H1 (cell line): ENCODE results near the gene RCSD1. TPM values are rescaled to one million over a fixed set of nuclear protein-coding genes. Genes with fewer than 3 reads are reported as not detected.

Source experiments
- CTCF ChIA-PET: fragments of 300-600 bp; sonication (Branson Sonifier 250); formaldehyde crosslinking; loops from one replicate; lab custom pipeline; 2021; ENCODE audit not compliant: partially characterized antibody; lab: Charles Lee
- POLR2A ChIA-PET: fragments of 300-600 bp; sonication (Branson Sonifier 250); formaldehyde crosslinking; loops from one replicate; lab custom pipeline; 2021; ENCODE audit warnings: inconsistent platforms; ENCODE audit not compliant: partially characterized antibody; lab: Charles Lee
- DNase-seq, 2 experiments: peaks; one replicate each; pipeline versions ENCODE4 v3.0.0 to v3.0.0-alpha.2; 2010 to 2022; ENCODE audit warnings: low spot score in 2 of 2, low read depth in 1 of 2, mixed read lengths in 1 of 2
- FAIRE-seq: peaks from 2 replicates; lab custom pipeline; 2011; peaks lifted over from hg19 to GRCh38; lab: Jason Lieb, UNC
- H2AFZ ChIP-seq: 2 replicates; pipeline ENCODE4 v1.8.1; 2012; ENCODE audit warnings: low read length, inconsistent platforms
- H2AK5ac ChIP-seq: 2 replicates; pipeline ENCODE4 v1.6.1; 2013; ENCODE audit warnings: low read depth, low read length
- H2BK120ac ChIP-seq: replicated peaks from 2 replicates; pipeline ENCODE3; 2013; ENCODE audit warnings: low read depth, low read length, inconsistent platforms
- H2BK12ac ChIP-seq: 2 replicates; pipeline ENCODE4 v1.6.1; 2013; ENCODE audit warnings: low read depth, low read length
- H2BK15ac ChIP-seq: 2 replicates; pipeline ENCODE4 v1.6.1; 2013; ENCODE audit warnings: low read length
- H2BK20ac ChIP-seq: 2 replicates; pipeline ENCODE4 v1.6.1; 2013; ENCODE audit warnings: low read length
- H2BK5ac ChIP-seq: 2 replicates; pipeline ENCODE4 v1.6.1; 2013; ENCODE audit warnings: low read depth, low read length
- H3K14ac ChIP-seq: 2 replicates; pipeline ENCODE4 v1.6.1; 2013; ENCODE audit warnings: inconsistent platforms; ENCODE audit not compliant: insufficient read length
- H3K18ac ChIP-seq: 2 replicates; pipeline ENCODE4 v1.6.1; 2013; ENCODE audit warnings: low read length; ENCODE audit errors: extremely low read depth
- H3K23ac ChIP-seq: 2 replicates; pipeline ENCODE4 v1.6.1; 2013; ENCODE audit warnings: inconsistent platforms; ENCODE audit not compliant: insufficient read length
- H3K23me2 ChIP-seq: 2 replicates; pipeline ENCODE4 v1.6.1; 2013; ENCODE audit warnings: low read depth, low read length
- H3K27ac ChIP-seq: 2 replicates; pipeline ENCODE4 v1.6.1; 2011; ENCODE audit warnings: low read depth, low read length, inconsistent platforms
- H3K27me3 ChIP-seq, 4 experiments: replicated peaks in 1 of 4; 1 replicate in 1 of 4; 2 replicates in 3 of 4; pipeline versions ENCODE4 v1.6.1 to v1.8.1; 2011 to 2013; ENCODE audit warnings: low read length in 3 of 4, mild to moderate bottlenecking in 3 of 4, inconsistent platforms in 2 of 4, mixed read lengths in 2 of 4, moderate library complexity in 1 of 4; ENCODE audit not compliant: control insufficient read depth in 3 of 4, insufficient read depth in 3 of 4; ENCODE audit errors: extremely low read depth in 1 of 4
- H3K36me3 ChIP-seq, 4 experiments: 2 replicates each; pipeline versions ENCODE4 v1.6.1 to v1.8.1; 2011 to 2013; ENCODE audit warnings: mild to moderate bottlenecking in 4 of 4, low read length in 3 of 4, moderate library complexity in 2 of 4, control low read depth in 1 of 4, inconsistent platforms in 1 of 4; ENCODE audit not compliant: insufficient read depth in 4 of 4, control insufficient read depth in 2 of 4
- H3K4ac ChIP-seq: replicated peaks from 2 replicates; pipeline ENCODE3; 2013; ENCODE audit warnings: low read length, low read depth, mixed read lengths, inconsistent platforms; ENCODE audit not compliant: insufficient read length
- H3K4me1 ChIP-seq, 4 experiments: replicated peaks in 1 of 4; 1 replicate in 1 of 4; 2 replicates in 3 of 4; pipeline versions ENCODE4 v1.6.1 to v1.8.1; 2011 to 2013; ENCODE audit warnings: low read length in 3 of 4, inconsistent platforms in 2 of 4, mixed read lengths in 1 of 4; ENCODE audit not compliant: insufficient read depth in 4 of 4, control insufficient read depth in 3 of 4
- H3K4me2 ChIP-seq, 2 experiments: 2 replicates each; pipeline versions ENCODE4 v1.6.1 to v1.8.1; 2011 to 2013; ENCODE audit warnings: low read depth in 2 of 2, low read length in 2 of 2, control low read depth in 1 of 2, inconsistent platforms in 1 of 2, mild to moderate bottlenecking in 1 of 2; ENCODE audit not compliant: insufficient read depth in 1 of 2
- H3K4me3 ChIP-seq, 4 experiments: fragments of 200-600, 300-600 bp in 1 of 4; sonication (generic), shearing (Covaris generic), sonication (Bioruptor Twin) in 1 of 4; 2 replicates each; pipeline versions ENCODE4 v1.5.1 to v1.8.1; 2011 to 2016; ENCODE audit warnings: low read length in 4 of 4, low read depth in 3 of 4, control low read depth in 2 of 4, inconsistent platforms in 2 of 4, mild to moderate bottlenecking in 2 of 4, mixed read lengths in 1 of 4, moderate library complexity in 1 of 4; ENCODE audit not compliant: insufficient read depth in 2 of 4; ENCODE audit errors: extremely low read depth in 1 of 4
- H3K56ac ChIP-seq: replicated peaks from 2 replicates; pipeline ENCODE3; 2013; ENCODE audit warnings: low read depth, mild to moderate bottlenecking, mixed read lengths, low read length, inconsistent platforms; ENCODE audit not compliant: insufficient read length
- H3K79me1 ChIP-seq: 2 replicates; pipeline ENCODE4 v1.6.1; 2013; ENCODE audit warnings: low read depth, low read length, control low read depth
- H3K79me2 ChIP-seq, 2 experiments: 2 replicates each; pipeline versions ENCODE4 v1.6.1 to v1.8.1; 2012 to 2013; ENCODE audit warnings: low read length in 2 of 2, mild to moderate bottlenecking in 2 of 2, inconsistent platforms in 1 of 2; ENCODE audit not compliant: insufficient read depth in 2 of 2, control insufficient read depth in 1 of 2
- H3K9ac ChIP-seq, 4 experiments: replicated peaks in 1 of 4; 1 replicate in 1 of 4; 2 replicates in 3 of 4; pipeline versions ENCODE4 v1.6.1 to v1.8.1; 2011 to 2013; ENCODE audit warnings: low read depth in 3 of 4, low read length in 3 of 4, control low read depth in 2 of 4, mild to moderate bottlenecking in 2 of 4, moderate library complexity in 2 of 4, inconsistent platforms in 1 of 4; ENCODE audit errors: extremely low read depth in 1 of 4
- H3K9me3 ChIP-seq, 2 experiments: 2 replicates each; pipeline versions ENCODE4 v1.6.1 to v1.8.1; 2012 to 2013; ENCODE audit warnings: mild to moderate bottlenecking in 2 of 2, moderate library complexity in 2 of 2, control low read depth in 1 of 2, inconsistent platforms in 1 of 2, low read depth in 1 of 2, low read length in 1 of 2, mixed read lengths in 1 of 2; ENCODE audit not compliant: insufficient read depth in 2 of 2
- H4K20me1 ChIP-seq, 2 experiments: replicated peaks in 1 of 2; 2 replicates each; pipeline versions ENCODE3 to v1.8.1; 2011 to 2013; ENCODE audit warnings: inconsistent platforms in 2 of 2, low read length in 2 of 2, mild to moderate bottlenecking in 1 of 2; ENCODE audit not compliant: insufficient read depth in 2 of 2, control insufficient read depth in 1 of 2
- H4K5ac ChIP-seq: 2 replicates; pipeline ENCODE4 v1.6.1; 2013; ENCODE audit warnings: low read length, low read depth, mixed read lengths, inconsistent platforms; ENCODE audit not compliant: insufficient read length
- H4K8ac ChIP-seq: 2 replicates; pipeline ENCODE4 v1.8.0; 2013; ENCODE audit warnings: mild to moderate bottlenecking, moderate library complexity, low read length, inconsistent platforms; ENCODE audit not compliant: insufficient read depth; ENCODE audit errors: extremely low read depth
- H4K91ac ChIP-seq: replicated peaks from 2 replicates; pipeline ENCODE3; 2013; ENCODE audit warnings: low read length, mixed read lengths, inconsistent platforms; ENCODE audit not compliant: insufficient read length
- FOSL1 ChIP-seq: IDR thresholded peaks from 2 replicates; pipeline ENCODE4 v1.6.1; 2011; ENCODE audit warnings: mild to moderate bottlenecking, low read depth, low read length, moderate library complexity; ENCODE audit not compliant: insufficient read depth
- WGBS, 2 experiments: shearing (Covaris generic) in 1 of 2; methylation state at CpG; one replicate each; pipeline versions ENCODE4 v1.1.6 to v1.1.7; 2013 to 2015; ENCODE audit warnings: low lambda C conversion rate in 2 of 2, mixed read lengths in 2 of 2, inconsistent platforms in 1 of 2, low coverage in 1 of 2, missing lambda C conversion rate in 1 of 2; ENCODE audit not compliant: insufficient replicate concordance in 2 of 2, insufficient coverage in 1 of 2, insufficient read length in 1 of 2; ENCODE audit errors: extremely low coverage in 1 of 2, missing lambda C conversion rate in 1 of 2; 5-methylcytosine and 5-hydroxymethylcytosine counted together
- polyA plus RNA-seq, 7 experiments: library from polyadenylated mRNA; depleted of rRNA in 3 of 7; stranded (reverse) in 5 of 7; unstranded in 2 of 7; fragments of >200 nt in 5 of 7; fragments of 200-250 nt in 2 of 7; gene quantifications; 1 replicate in 5 of 7; 2 replicates in 1 of 7; 4 replicates in 1 of 7; pipeline versions ENCODE4 v1.2.1 to v1.2.3, GENCODE V29; 2011 to 2013; ENCODE audit warnings: missing spikeins in 2 of 7, mixed read lengths in 2 of 7
- total RNA-seq: library from RNA; stranded (reverse); fragmentation: NEBNext Ultra II Directional; extraction: Animal tissue kit (Norgen Biotek cat#: 25700); gene quantifications from 2 replicates; pipeline ENCODE4 v1.2.1, GENCODE V29; 2021

The RCSD1 gene
- total and polyA plus RNA-seq, 2 of the 8 experiments (the other 6 are each of a cell fraction or from before 2014, with no cell fraction given) = 0.47 to 0.69 TPM

DNA sequence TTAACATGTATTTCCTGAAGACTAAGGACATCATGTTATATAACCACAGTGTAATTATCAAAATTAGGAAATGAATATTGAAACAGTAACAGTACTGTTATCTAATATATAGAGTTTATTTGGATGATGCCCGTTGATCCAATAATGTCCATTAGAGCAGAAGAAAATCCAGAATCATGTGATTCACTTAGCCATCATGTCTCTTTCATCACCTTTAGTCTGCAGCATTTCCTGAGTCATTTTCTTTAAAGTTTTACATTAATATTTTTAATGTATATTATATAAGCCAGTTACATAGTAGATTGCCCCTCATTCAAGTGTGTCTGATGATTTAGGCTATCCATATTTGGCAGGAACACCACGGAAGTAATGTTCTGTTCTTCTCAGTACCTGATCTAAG is 120.6 kb downstream of the RCSD1 start:
- no peak overlapping the region for H3K4me2 ChIP-seq
- no peak overlapping the region for H3K9ac ChIP-seq
- no peak overlapping the region for H4K91ac ChIP-seq
- ChIA-PET POLR2A (no interaction called here), CTCF (interaction anchor here (0.5 to 0.9 kb wide), 2 partner anchors 43 to 77 kb away, joined by 5 read pairs; no protein-coding TSS in a partner anchor)
- H3K56ac ChIP-seq = no peak overlapping the region
- H2BK120ac ChIP-seq = no peak overlapping the region
- no peak overlapping the region for H3K18ac ChIP-seq
- no peak overlapping the region for H2AFZ ChIP-seq
- no peak overlapping the region for H2BK15ac ChIP-seq
- H3K9me3 ChIP-seq = no peaks in the 10 kb centered on the region
- no peak overlapping the region for H3K4ac ChIP-seq
- H3K27ac ChIP-seq = no peak overlapping the region
- WGBS, 2 experiments = 89% methylated on average over 2 of the region's 2 CpGs; no CpG with 5 or more reads in 1 of the 2 experiments
- H3K4me3 ChIP-seq = no peak overlapping the region
- H3K23ac ChIP-seq = no peak overlapping the region
- peaks cover 3 to 9% of the 10 kb centered on the region in 2 experiments for H4K20me1 ChIP-seq
- no peak overlapping the region for H3K14ac ChIP-seq
- H3K36me3 ChIP-seq = no peaks in the 10 kb centered on the region
- no peak overlapping the region for H2BK20ac ChIP-seq
- no peak overlapping the region for H2BK12ac ChIP-seq
- no peak overlapping the region for H2BK5ac ChIP-seq
- no peaks in the 10 kb centered on the region for H3K23me2 ChIP-seq
- no peaks in the 10 kb centered on the region for H3K27me3 ChIP-seq
- H4K5ac ChIP-seq = no peak overlapping the region
- H4K8ac ChIP-seq = no peak overlapping the region
- H3K79me2 ChIP-seq = peaks cover 0 to 64% of the 10 kb centered on the region in 2 experiments; a peak in 2 of 4 replicates
- peaks cover 10% of the 10 kb centered on the region for H3K79me1 ChIP-seq
- H2AK5ac ChIP-seq = no peak overlapping the region
- DNase-seq = no peak
- no peak for FAIRE-seq
- peaks cover 0 to 3% (median 0%) of the 10 kb centered on the region in 4 experiments; a peak in 3 of 7 replicates for H3K4me1 ChIP-seq
- TF ChIP-seq FOSL1 = no peak
